Hepatocyte (in vitro differentiated cells): ENCODE results near the gene KDM4F. TPM values are rescaled to one million over a fixed set of nuclear protein-coding genes. Genes with fewer than 3 reads are reported as not detected.

ENCODE experiments used
- DNase-seq: peaks from one replicate; pipeline ENCODE4 v3.0.0-alpha.2; 2016; ENCODE audit warnings: low spot score
- H2AFZ ChIP-seq: fragments of 200-600 bp; sonication (generic); 2 replicates; pipeline ENCODE4 v1.6.0; 2016; ENCODE audit warnings: antibody characterized with exemption, mild to moderate bottlenecking
- H3K27ac ChIP-seq: fragments of 200-600 bp; sonication (generic); 2 replicates; pipeline ENCODE4 v1.5.1; 2016; ENCODE audit warnings: mild to moderate bottlenecking
- H3K27me3 ChIP-seq: fragments of 200-600 bp; sonication (generic); 2 replicates; pipeline ENCODE4 v1.6.1; 2016
- H3K36me3 ChIP-seq: fragments of 200-600 bp; sonication (generic); replicated peaks from 2 replicates; pipeline ENCODE4 v1.5.1; 2016; ENCODE audit warnings: low read depth; ENCODE audit not compliant: insufficient read depth
- H3K4me1 ChIP-seq: fragments of 200-600 bp; sonication (generic); 2 replicates; pipeline ENCODE4 v1.5.1; 2016; ENCODE audit warnings: mild to moderate bottlenecking, moderate library complexity; ENCODE audit not compliant: insufficient read depth
- H3K4me2 ChIP-seq: fragments of 200-600 bp; sonication (generic); 2 replicates; pipeline ENCODE4 v1.6.0; 2016
- H3K4me3 ChIP-seq: fragments of 200-600 bp; sonication (generic); 2 replicates; pipeline ENCODE4 v1.5.1; 2016; ENCODE audit warnings: mild to moderate bottlenecking
- H3K79me2 ChIP-seq: fragments of 200-600 bp; sonication (generic); 2 replicates; pipeline ENCODE4 v1.6.0; 2017; ENCODE audit warnings: mild to moderate bottlenecking
- H3K9me2 ChIP-seq: fragments of 200-600 bp; sonication (generic); replicated peaks from 2 replicates; pipeline ENCODE4 v1.6.0; 2017; ENCODE audit warnings: mild to moderate bottlenecking; ENCODE audit not compliant: insufficient read depth
- H3K9me3 ChIP-seq: fragments of 200-600 bp; sonication (generic); 2 replicates; pipeline ENCODE4 v1.5.1; 2016; ENCODE audit warnings: low read depth, mild to moderate bottlenecking
- H4K20me1 ChIP-seq: fragments of 200-600 bp; sonication (generic); 2 replicates; pipeline ENCODE4 v1.6.0; 2016; ENCODE audit warnings: mild to moderate bottlenecking; ENCODE audit not compliant: insufficient read depth, poor library complexity, severe bottlenecking
- EZH2 ChIP-seq: fragments of 200-600 bp; sonication (generic); IDR thresholded peaks from 2 replicates; pipeline ENCODE4 v1.6.1; 2016; ENCODE audit warnings: antibody characterized with exemption, mild to moderate bottlenecking, borderline replicate concordance
- EZH2phosphoT487 ChIP-seq: fragments of 200-600 bp; sonication (generic); IDR thresholded peaks from one replicate; pipeline ENCODE4 v1.6.1; 2018; ENCODE audit warnings: antibody characterized with exemption, mild to moderate bottlenecking, low read depth, moderate library complexity; ENCODE audit not compliant: unreplicated experiment, severe bottlenecking
- WGBS: methylation state at CpG from one replicate; pipeline ENCODE4 v1.1.6; 2016; ENCODE audit warnings: low lambda C conversion rate; ENCODE audit errors: missing lambda C conversion rate; 5-methylcytosine and 5-hydroxymethylcytosine counted together
- polyA plus RNA-seq: library from polyadenylated mRNA; unstranded; fragments of >200 nt; fragmentation: Nextera tagmentation; extraction: Ambion mirVana; gene quantifications from 2 replicates; pipeline ENCODE4 v1.2.1, GENCODE V29; 2016
- total RNA-seq: library from RNA; depleted of rRNA; stranded (reverse); fragments of >200 nt; gene quantifications from 2 replicates; pipeline ENCODE4 v1.2.3, GENCODE V29; 2014
- TF ChIP-seq, protein P1 (sequence below): fragments of 200-600 bp; sonication (generic); IDR thresholded peaks from 2 replicates; pipeline ENCODE4 v1.5.1; 2016; ENCODE audit warnings: antibody characterized with exemption, mild to moderate bottlenecking; ENCODE audit not compliant: poor library complexity

The KDM4F gene
- total and polyA plus RNA-seq, 2 experiments from 2014 or later, result not detected

DNA sequence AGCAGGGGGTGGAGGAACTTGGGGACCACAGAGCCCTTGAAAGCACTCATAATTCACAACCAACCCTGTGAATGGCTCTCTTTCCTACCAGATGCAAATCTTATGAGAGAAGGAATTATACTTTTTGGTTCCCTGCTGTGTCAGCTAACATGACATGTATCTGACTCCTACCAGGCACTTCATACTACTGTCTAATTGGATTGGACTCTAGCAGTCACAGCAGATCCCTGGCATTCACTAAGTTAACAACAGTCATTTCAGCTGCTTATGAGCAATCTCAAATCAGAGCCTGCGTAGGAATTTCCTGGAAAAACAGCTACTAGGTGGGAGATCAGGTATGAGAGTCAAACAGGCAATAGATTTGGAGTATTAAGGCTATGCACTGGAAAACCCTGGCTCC, 29.3 kb downstream of the KDM4F start:
- Histone ChIP-seq H3K36me3 (no peaks in the 10 kb centered on the region), H3K79me2 (no peaks in the 10 kb centered on the region), H3K27ac (no peak overlapping the region), H3K4me1 (no peaks in the 10 kb centered on the region), H3K27me3 (no peaks in the 10 kb centered on the region), H4K20me1 (no peaks in the 10 kb centered on the region), H3K9me3 (no peaks in the 10 kb centered on the region), H3K4me3 (no peak overlapping the region), H2AFZ (no peak overlapping the region), H3K4me2 (no peak overlapping the region), H3K9me2 (no peaks in the 10 kb centered on the region)
- TF ChIP-seq EZH2phosphoT487, result no peak
- TF ChIP-seq EZH2, result no peak
- TF ChIP-seq, protein P1, sequence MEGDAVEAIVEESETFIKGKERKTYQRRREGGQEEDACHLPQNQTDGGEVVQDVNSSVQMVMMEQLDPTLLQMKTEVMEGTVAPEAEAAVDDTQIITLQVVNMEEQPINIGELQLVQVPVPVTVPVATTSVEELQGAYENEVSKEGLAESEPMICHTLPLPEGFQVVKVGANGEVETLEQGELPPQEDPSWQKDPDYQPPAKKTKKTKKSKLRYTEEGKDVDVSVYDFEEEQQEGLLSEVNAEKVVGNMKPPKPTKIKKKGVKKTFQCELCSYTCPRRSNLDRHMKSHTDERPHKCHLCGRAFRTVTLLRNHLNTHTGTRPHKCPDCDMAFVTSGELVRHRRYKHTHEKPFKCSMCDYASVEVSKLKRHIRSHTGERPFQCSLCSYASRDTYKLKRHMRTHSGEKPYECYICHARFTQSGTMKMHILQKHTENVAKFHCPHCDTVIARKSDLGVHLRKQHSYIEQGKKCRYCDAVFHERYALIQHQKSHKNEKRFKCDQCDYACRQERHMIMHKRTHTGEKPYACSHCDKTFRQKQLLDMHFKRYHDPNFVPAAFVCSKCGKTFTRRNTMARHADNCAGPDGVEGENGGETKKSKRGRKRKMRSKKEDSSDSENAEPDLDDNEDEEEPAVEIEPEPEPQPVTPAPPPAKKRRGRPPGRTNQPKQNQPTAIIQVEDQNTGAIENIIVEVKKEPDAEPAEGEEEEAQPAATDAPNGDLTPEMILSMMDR, result no peak
- 90% methylated on average over 1 of the region's 1 CpG for WGBS
- no peak for DNase-seq

DNA sequence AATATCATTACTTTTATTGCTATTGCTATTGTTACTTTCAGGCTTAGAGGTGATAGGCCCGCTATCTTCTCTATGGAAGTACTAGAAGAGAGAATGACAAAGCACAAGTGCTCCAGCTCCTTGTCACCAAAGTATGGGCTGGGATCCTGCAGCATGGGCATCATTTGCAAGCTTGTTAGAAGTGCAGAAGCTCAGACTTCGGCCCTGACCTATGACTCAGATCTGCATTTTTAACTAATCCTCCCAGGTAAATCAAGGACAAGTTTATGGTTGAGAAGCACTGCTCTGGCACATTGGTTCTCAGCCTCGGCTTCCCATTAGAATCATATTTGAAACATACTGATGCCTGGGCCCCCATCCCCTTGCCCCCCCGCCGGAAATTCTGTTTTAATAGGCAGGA, 31.8 kb downstream of the KDM4F start:
- H2AFZ ChIP-seq, result no peak overlapping the region

DNA sequence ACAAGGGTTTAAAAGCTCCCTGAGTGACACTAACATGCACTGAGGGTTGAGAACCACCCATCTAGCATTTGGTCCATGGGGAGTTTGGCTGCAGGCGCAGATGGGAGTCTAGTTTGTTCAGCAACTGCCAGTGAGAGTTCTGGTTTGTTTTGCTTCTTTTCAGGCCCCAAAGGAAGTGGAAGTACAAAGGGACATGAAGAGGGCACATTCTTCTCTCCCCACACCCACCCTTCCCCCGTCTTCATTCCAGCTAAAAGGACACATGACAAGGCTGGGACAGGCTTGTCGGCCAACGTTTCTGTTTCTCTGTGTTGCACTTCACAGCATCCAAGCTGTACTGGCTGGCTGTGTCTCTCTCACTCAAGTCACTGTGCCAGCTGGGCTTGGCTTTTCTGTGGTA, 32.2 kb downstream of the KDM4F start:
- no peaks in the 10 kb centered on the region for H3K9me3 ChIP-seq
- H3K4me1 ChIP-seq, result no peaks in the 10 kb centered on the region
- no peak overlapping the region for H3K4me2 ChIP-seq
- no peaks in the 10 kb centered on the region for H4K20me1 ChIP-seq
- no peak overlapping the region for H3K4me3 ChIP-seq
- no peaks in the 10 kb centered on the region for H3K27me3 ChIP-seq
- no peaks in the 10 kb centered on the region for H3K36me3 ChIP-seq
- H3K9me2 ChIP-seq, result no peaks in the 10 kb centered on the region
- no peak for DNase-seq
- 42% methylated on average over 4 of the region's 4 CpGs for WGBS
- H2AFZ ChIP-seq, result no peak overlapping the region
- no peaks in the 10 kb centered on the region for H3K79me2 ChIP-seq
- TF ChIP-seq EZH2 (no peak), EZH2phosphoT487 (no peak)
- TF ChIP-seq, protein P1, result no peak
- no peak overlapping the region for H3K27ac ChIP-seq

More for the DNA sequence above, 31.8 kb downstream of the KDM4F start:
- TF ChIP-seq EZH2, result no peak
- no peak for TF ChIP-seq EZH2phosphoT487
- TF ChIP-seq, protein P1, result no peak
- 58% methylated on average over 5 of the region's 5 CpGs for WGBS
- Histone ChIP-seq H3K4me3 (no peak overlapping the region), H4K20me1 (no peaks in the 10 kb centered on the region), H3K36me3 (no peaks in the 10 kb centered on the region), H3K4me1 (no peaks in the 10 kb centered on the region), H3K27me3 (no peaks in the 10 kb centered on the region), H3K4me2 (no peak overlapping the region), H3K79me2 (no peaks in the 10 kb centered on the region), H3K27ac (no peak overlapping the region), H3K9me3 (no peaks in the 10 kb centered on the region), H3K9me2 (no peaks in the 10 kb centered on the region)
- DNase-seq, result no peak

DNA sequence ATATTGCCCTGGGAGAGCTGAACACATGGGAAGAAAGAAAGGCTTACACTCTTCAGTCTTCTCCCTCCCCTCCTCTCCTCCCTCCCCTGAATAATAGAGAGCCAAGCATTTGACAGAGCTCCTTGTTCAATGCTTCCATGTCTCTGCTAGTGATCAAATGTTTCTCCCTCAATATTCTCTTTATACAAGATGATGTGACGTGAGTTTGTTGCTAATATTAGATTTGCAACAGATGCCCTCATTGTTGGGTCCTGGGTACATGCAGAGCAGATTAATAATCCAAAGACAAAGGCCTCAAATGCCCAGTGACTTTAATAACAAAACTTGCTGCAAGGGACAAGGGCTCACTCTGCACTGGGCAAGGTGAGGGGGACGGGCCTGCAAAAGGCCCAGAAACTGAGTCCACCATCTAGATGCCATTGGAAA, 33.4 kb downstream of the KDM4F start:
- no peak for DNase-seq
- 96% methylated on average over 2 of the region's 2 CpGs for whole genome bisulfite sequencing
- Histone ChIP-seq H2AFZ (no peak overlapping the region), H3K79me2 (no peaks in the 10 kb centered on the region), H3K9me3 (no peaks in the 10 kb centered on the region), H3K4me3 (no peak overlapping the region), H3K27me3 (no peaks in the 10 kb centered on the region), H3K4me1 (no peaks in the 10 kb centered on the region), H4K20me1 (no peaks in the 10 kb centered on the region), H3K27ac (no peak overlapping the region), H3K36me3 (no peaks in the 10 kb centered on the region), H3K4me2 (no peak overlapping the region), H3K9me2 (no peaks in the 10 kb centered on the region)
- TF ChIP-seq, protein P1, result no peak
- TF ChIP-seq EZH2 (no peak), EZH2phosphoT487 (no peak)
